Trophoblast cell (in vitro differentiated cells and primary cell): ENCODE results near the gene GOLGA5. TPM values are rescaled to one million over a fixed set of nuclear protein-coding genes. Genes with fewer than 3 reads are reported as not detected.
"Not testable (repeated sequence)": the region's sequence is repeated elsewhere in the genome, so short reads cannot be mapped to it uniquely, and the experiment has no call there.

Experiments used
- DNase-seq, 2 donors: peaks; one replicate each; pipeline ENCODE4 v3.0.0-alpha.2; 2016
- H2AFZ ChIP-seq: 2 replicates; pipeline ENCODE4 v1.6.1; 2013; ENCODE audit warnings: low read length, moderate library complexity, mild to moderate bottlenecking; ENCODE audit not compliant: insufficient read depth, poor library complexity
- H2AK5ac ChIP-seq: 2 replicates; pipeline ENCODE4 v1.6.1; 2013; ENCODE audit warnings: mild to moderate bottlenecking, low read length
- H2BK120ac ChIP-seq: 2 replicates; pipeline ENCODE4 v1.6.1; 2013; ENCODE audit warnings: low read length, mild to moderate bottlenecking, moderate library complexity; ENCODE audit not compliant: insufficient read depth, poor library complexity
- H2BK12ac ChIP-seq: 2 replicates; pipeline ENCODE4 v1.6.1; 2013; ENCODE audit warnings: mild to moderate bottlenecking, low read length, moderate library complexity
- H2BK5ac ChIP-seq: 2 replicates; pipeline ENCODE4 v1.6.1; 2013; ENCODE audit warnings: low read length, low read depth, moderate library complexity, mild to moderate bottlenecking; ENCODE audit not compliant: poor library complexity
- H3K14ac ChIP-seq: 2 replicates; pipeline ENCODE4 v1.6.1; 2013; ENCODE audit warnings: mild to moderate bottlenecking, low read length
- H3K18ac ChIP-seq: 2 replicates; pipeline ENCODE4 v1.6.1; 2013; ENCODE audit warnings: mild to moderate bottlenecking, low read length
- H3K23ac ChIP-seq: 2 replicates; pipeline ENCODE4 v1.6.1; 2013; ENCODE audit warnings: low read length
- H3K27ac ChIP-seq: 2 replicates; pipeline ENCODE4 v1.5.1; 2013; ENCODE audit warnings: low read depth, mild to moderate bottlenecking, inconsistent platforms, low read length, moderate library complexity
- H3K27me3 ChIP-seq: 2 replicates; pipeline ENCODE4 v1.6.1; 2013; ENCODE audit warnings: inconsistent platforms, mild to moderate bottlenecking, low read length, moderate library complexity; ENCODE audit not compliant: insufficient read depth
- H3K36me3 ChIP-seq, 2 experiments: 1 replicate in 1 of 2; 2 replicates in 1 of 2; pipeline ENCODE4 v1.6.1; 2013; ENCODE audit warnings: low read length in 2 of 2, mild to moderate bottlenecking in 2 of 2, moderate library complexity in 1 of 2; ENCODE audit not compliant: insufficient read depth in 2 of 2, control insufficient read depth in 1 of 2
- H3K4ac ChIP-seq: 2 replicates; pipeline ENCODE4 v1.6.1; 2013; ENCODE audit warnings: low read depth, mild to moderate bottlenecking, low read length, moderate library complexity
- H3K4me1 ChIP-seq, 2 experiments: 1 replicate in 1 of 2; 2 replicates in 1 of 2; pipeline ENCODE4 v1.6.1; 2013; ENCODE audit warnings: low read length in 2 of 2, mild to moderate bottlenecking in 2 of 2, moderate library complexity in 1 of 2; ENCODE audit not compliant: insufficient read depth in 2 of 2, control insufficient read depth in 1 of 2
- H3K4me2 ChIP-seq: 2 replicates; pipeline ENCODE4 v1.6.1; 2013; ENCODE audit warnings: inconsistent platforms, mild to moderate bottlenecking, low read length, moderate library complexity
- H3K4me3 ChIP-seq: 2 replicates; pipeline ENCODE4 v1.5.1; 2013; ENCODE audit warnings: mild to moderate bottlenecking, low read depth, low read length, inconsistent platforms
- H3K79me1 ChIP-seq: one replicate; pipeline ENCODE4 v1.6.1; 2013; ENCODE audit warnings: low read length
- H3K79me2 ChIP-seq: 2 replicates; pipeline ENCODE4 v1.6.1; 2013; ENCODE audit warnings: low read length, mild to moderate bottlenecking; ENCODE audit not compliant: control insufficient read depth, insufficient read depth, poor library complexity
- H3K9ac ChIP-seq: 2 replicates; pipeline ENCODE4 v1.6.1; 2013; ENCODE audit warnings: mild to moderate bottlenecking, low read length
- H3K9me3 ChIP-seq: 2 replicates; pipeline ENCODE4 v1.6.1; 2013; ENCODE audit warnings: low read depth, mild to moderate bottlenecking, control low read depth, inconsistent platforms, low read length; ENCODE audit not compliant: insufficient read depth
- H4K12ac ChIP-seq: 2 replicates; pipeline ENCODE4 v1.6.1; 2013; ENCODE audit warnings: low read depth, mild to moderate bottlenecking, low read length, moderate library complexity
- H4K8ac ChIP-seq: 2 replicates; pipeline ENCODE4 v1.6.1; 2013; ENCODE audit warnings: low read depth, mild to moderate bottlenecking, low read length, moderate library complexity
- H4K91ac ChIP-seq: one replicate; pipeline ENCODE4 v1.6.1; 2013; ENCODE audit warnings: low read depth, mild to moderate bottlenecking, low read length, moderate library complexity
- WGBS: extraction: QIAGEN DNeasy Blood & Tissue Kit; methylation state at CpG from one replicate; pipeline ENCODE4 v1.1.7; 2013; ENCODE audit warnings: missing lambda C conversion rate; ENCODE audit not compliant: insufficient read length, insufficient coverage; ENCODE audit errors: extremely low coverage; 5-methylcytosine and 5-hydroxymethylcytosine counted together
- polyA plus RNA-seq: library from polyadenylated mRNA; stranded (reverse); fragments of 200-250 nt; gene quantifications from 2 replicates; pipeline ENCODE4 v1.2.3, GENCODE V29; 2013

Gene GOLGA5
- 59.8 and 60.5 TPM in 2 replicates for polyA plus RNA-seq

- Histone ChIP-seq H3K4me1 (no peaks in the 10 kb centered on the region), H3K23ac (no peak within 1 kb of the TSS), H2BK120ac (peak within 1 kb of the TSS; percentile 46), H2BK5ac (peak within 1 kb of the TSS; percentile 80), H3K27ac (peak within 1 kb of the TSS; percentile 83), H2AFZ (peak within 1 kb of the TSS; percentile 59), H4K8ac (peak within 1 kb of the TSS; percentile 86), H3K36me3 (peaks cover 3 to 11% of the 10 kb centered on the region in 2 experiments), H2AK5ac (peak within 1 kb of the TSS; percentile 52), H4K12ac (peak within 1 kb of the TSS; percentile 56), H3K9me3 (no peaks in the 10 kb centered on the region), H3K4ac (peak within 1 kb of the TSS; percentile 90), H3K79me2 (peaks cover 7% of the 10 kb centered on the region), H3K4me2 (peak within 1 kb of the TSS; percentile 72), H3K18ac (peak within 1 kb of the TSS; percentile 52), H3K79me1 (peaks cover 10% of the 10 kb centered on the region), H4K91ac (peak within 1 kb of the TSS; percentile 75), H2BK12ac (no peak within 1 kb of the TSS), H3K9ac (peak within 1 kb of the TSS; percentile 72), H3K27me3 (no peaks in the 10 kb centered on the region), H3K14ac (peak within 1 kb of the TSS; percentile 78), H3K4me3 (peak within 1 kb of the TSS; percentile 88)
- DNase-seq, result peak; percentile 99 to 100
- no CpG with 5 or more reads among the region's 71 CpGs for WGBS
Observed at GRCh38 chr14:92793709-92794546, at the start of gene GOLGA5. GOLGA5 (plus strand) TSS chr14:92794305; CDS start chr14:92797438, 3,133 bp downstream.

DNA sequence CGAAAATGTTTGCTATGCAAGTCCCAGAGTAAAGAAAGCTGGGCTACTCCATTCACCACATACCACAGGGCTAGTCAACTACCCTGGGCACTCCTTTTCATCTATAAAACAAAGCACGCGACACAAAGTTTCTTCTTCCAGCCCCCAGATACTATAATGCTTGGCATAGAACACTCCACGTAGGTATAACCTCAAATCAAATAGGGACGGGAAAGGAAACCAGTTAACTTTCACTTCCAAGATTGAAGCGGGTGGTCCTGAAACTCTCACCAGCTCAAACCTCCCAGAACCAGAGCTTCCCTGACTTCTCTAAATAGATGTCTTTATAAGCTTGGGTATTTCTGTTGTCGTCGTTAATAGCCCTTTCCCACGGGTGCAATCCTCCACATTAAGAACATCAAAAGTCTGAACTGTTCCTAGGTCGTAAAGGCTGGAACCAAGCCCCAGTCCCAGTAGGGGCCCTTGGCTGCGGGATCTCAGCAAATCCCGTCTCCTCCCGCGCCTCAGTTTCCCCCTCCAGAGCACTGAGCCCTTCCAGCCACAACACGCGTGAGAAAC is 46.3 kb upstream of the GOLGA5 start:
- Histone ChIP-seq H2AK5ac (no peak overlapping the region), H4K8ac (peak overlapping the region; percentile 72), H3K4me1 (peaks cover 0 to 9% of the 10 kb centered on the region in 2 experiments), H3K4ac (peak overlapping the region; percentile 49), H3K4me2 (peak overlapping the region; percentile 98), H3K14ac (peak overlapping the region; percentile 77), H3K18ac (peak overlapping the region; percentile 95), H3K9me3 (no peaks in the 10 kb centered on the region), H3K27ac (peak overlapping the region; percentile 36), H4K91ac (peak overlapping the region; percentile 65), H3K9ac (peak overlapping the region; percentile 91), H3K23ac (no peak overlapping the region), H2BK5ac (peak overlapping the region; percentile 62), H3K79me2 (peaks cover 5% of the 10 kb centered on the region), H3K4me3 (peak overlapping the region; percentile 95), H2AFZ (peak overlapping the region; percentile 66), H3K79me1 (peaks cover 5% of the 10 kb centered on the region), H2BK12ac (peak overlapping the region; percentile 1), H4K12ac (no peak overlapping the region), H2BK120ac (no peak overlapping the region), H3K36me3 (peaks cover 0 to under 1% of the 10 kb centered on the region in 2 experiments), H3K27me3 (no peaks in the 10 kb centered on the region)
- peak; percentile 30 to 77 for DNase-seq
- WGBS, result no CpG with 5 or more reads among the region's 16 CpGs

DNA sequence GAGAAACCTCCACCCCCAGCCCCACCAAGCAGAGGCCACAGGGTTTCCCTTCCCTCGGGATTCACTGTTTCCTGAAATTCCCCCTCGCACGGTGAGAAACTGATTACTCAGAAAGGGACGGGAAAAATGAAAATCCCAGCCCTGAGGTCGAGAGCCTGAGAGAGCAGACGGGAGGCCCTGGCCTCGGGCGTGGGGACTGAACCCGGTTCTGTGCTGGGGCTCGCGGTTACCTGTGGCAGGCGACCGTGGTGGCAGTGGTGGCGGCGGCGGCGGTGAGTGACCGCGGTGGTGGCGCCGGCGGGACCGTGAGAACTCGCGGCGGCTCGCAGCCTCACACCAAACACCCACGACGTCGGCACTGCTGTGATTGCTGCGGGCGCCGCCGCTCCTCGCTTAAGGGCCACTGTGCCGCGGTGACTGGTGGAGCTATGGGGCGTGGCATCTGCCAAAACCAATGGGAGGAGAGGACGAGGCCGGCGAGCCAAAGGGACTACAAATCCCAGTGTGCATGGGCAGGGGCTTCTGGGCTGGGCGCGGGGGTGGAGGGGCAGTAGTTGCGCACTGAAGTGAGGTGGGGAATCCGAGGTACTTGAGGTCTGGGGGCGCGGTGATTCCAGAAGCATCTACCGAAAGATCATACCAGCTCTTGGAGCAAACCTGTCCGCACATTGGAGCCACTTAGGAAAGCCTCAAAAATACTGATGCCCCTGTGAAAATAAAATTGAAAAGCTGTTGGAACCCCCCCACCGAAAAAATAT is 45.7 kb upstream of the GOLGA5 start, which contains the start of gene LGMN:
Gene LGMN, minus strand, starts transcription at position 369 of the 758 bp plus-strand sequence. CDS start 15,841 bp downstream, outside the sequence.
- no peaks in the 10 kb centered on the region for H3K27me3 ChIP-seq
- H3K27ac ChIP-seq, result peak within 1 kb of the TSS; percentile 36

DNA sequence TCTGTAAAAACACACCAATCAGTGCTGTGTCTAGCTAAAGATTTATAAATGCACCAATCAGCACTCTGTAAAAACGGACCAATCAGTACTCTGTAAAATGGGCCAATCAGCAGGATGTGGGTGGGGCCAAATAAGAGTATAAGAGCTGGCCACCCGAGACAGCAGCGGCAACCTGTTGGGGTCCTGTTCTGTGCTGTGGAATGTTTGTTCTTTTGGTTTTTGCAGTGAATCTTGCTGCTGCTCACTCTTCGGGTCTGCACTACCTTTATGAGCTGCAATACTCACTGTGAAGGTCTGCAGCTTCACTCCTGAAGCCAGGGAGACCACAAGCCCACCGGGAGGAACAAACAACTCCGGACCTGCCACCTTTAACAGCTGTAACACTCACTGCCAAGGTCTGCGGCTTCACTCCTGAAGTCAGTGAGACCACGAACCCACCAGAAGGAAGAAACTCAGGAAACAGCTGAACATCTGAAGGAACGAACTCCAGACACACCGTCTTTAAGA is 43.8 kb upstream of the GOLGA5 start:
- H3K4ac ChIP-seq, H4K12ac ChIP-seq, H3K79me2 ChIP-seq, H2AK5ac ChIP-seq, H3K4me1 ChIP-seq, DNase-seq, H2BK12ac ChIP-seq, H3K23ac ChIP-seq, H3K9me3 ChIP-seq, H2BK5ac ChIP-seq, H3K36me3 ChIP-seq, H3K4me2 ChIP-seq, H3K18ac ChIP-seq, H3K79me1 ChIP-seq, H2BK120ac ChIP-seq, H3K9ac ChIP-seq, H2AFZ ChIP-seq, H3K27ac ChIP-seq, H4K8ac ChIP-seq, H4K91ac ChIP-seq, H3K4me3 ChIP-seq, H3K14ac ChIP-seq, H3K27me3 ChIP-seq: not testable (repeated sequence)
- WGBS, result no CpG with 5 or more reads among the region's 10 CpGs

More for the DNA sequence above, 45.7 kb upstream of the GOLGA5 start, which contains the start of gene LGMN:
- Histone ChIP-seq H2BK5ac (peak within 1 kb of the TSS; percentile 62), H2BK12ac (peak within 1 kb of the TSS; percentile 1), H3K23ac (no peak within 1 kb of the TSS), H3K14ac (peak within 1 kb of the TSS; percentile 77), H3K79me1 (peaks cover 5% of the 10 kb centered on the region), H2BK120ac (no peak within 1 kb of the TSS), H3K4me2 (peak within 1 kb of the TSS; percentile 98), H3K36me3 (no peaks in the 10 kb centered on the region), H3K79me2 (peaks cover 5% of the 10 kb centered on the region), H3K9me3 (no peaks in the 10 kb centered on the region), H3K4me1 (peaks cover 0 to 9% of the 10 kb centered on the region in 2 experiments), H4K12ac (peak within 1 kb of the TSS; percentile 84), H3K18ac (peak within 1 kb of the TSS; percentile 95), H2AK5ac (no peak within 1 kb of the TSS), H3K9ac (peak within 1 kb of the TSS; percentile 91), H4K91ac (peak within 1 kb of the TSS; percentile 65), H4K8ac (peak within 1 kb of the TSS; percentile 81), H2AFZ (peak within 1 kb of the TSS; percentile 77), H3K4ac (peak within 1 kb of the TSS; percentile 49), H3K4me3 (peak within 1 kb of the TSS; percentile 95)
- no CpG with 5 or more reads among the region's 50 CpGs for WGBS
- peak; percentile 95 to 96 for DNase-seq
